ENCODE data around the gene OSBPL2. TPM values are rescaled to one million over a fixed set of nuclear protein-coding genes. Genes with fewer than 3 reads are reported as not detected.

Gene OSBPL2
- total RNA-seq, 1 experiment from 2014 or later, result 36.9 TPM

DNA sequence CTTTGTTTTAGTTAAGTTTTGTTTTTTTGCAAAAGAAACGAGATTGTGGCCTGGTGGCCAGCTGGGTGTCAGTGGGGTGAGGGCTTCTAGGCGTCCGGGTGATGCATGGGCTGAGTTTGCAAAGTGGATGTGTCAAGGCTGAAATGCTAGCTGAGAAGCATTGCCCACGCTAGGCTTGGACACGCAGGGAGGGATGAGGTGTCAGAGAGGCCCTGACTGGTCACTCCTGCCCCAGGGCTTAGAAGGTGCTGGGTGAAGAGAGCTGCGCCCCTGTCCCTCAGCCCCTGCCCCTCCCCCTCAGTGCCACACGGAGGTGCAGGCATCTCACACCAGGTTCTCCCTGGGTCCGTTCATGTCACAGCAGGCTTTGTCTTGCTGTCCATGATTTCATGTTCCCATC is 8.1 kb downstream of the OSBPL2 start:
- Histone ChIP-seq H3K9ac (ENCODE audit: low read length) (no peak overlapping the region), H2AFZ (ENCODE audit: low read depth, low read length, poor library complexity, severe bottlenecking) (no peak overlapping the region), H3K9me2 (ENCODE audit: insufficient read depth) (no peaks in the 10 kb centered on the region), H3K36me3 (ENCODE audit: control insufficient read depth in 1 of 2, insufficient read depth in 2 of 2, low read length in 2 of 2) (no peaks in the 10 kb centered on the region), H3K4me3 (replicated peaks in 1 of 2; ENCODE audit: low read depth in 1 of 2, low read length in 2 of 2) (no peak overlapping the region), H3K27me3 (ENCODE audit: insufficient read depth, low read length) (no peaks in the 10 kb centered on the region), H3K9me3 (ENCODE audit: control insufficient read depth in 1 of 2, insufficient read depth in 1 of 2, low read depth in 1 of 2, low read length in 2 of 2) (no peaks in the 10 kb centered on the region), H3K4me1 (ENCODE audit: control insufficient read depth in 1 of 2, insufficient read depth in 2 of 2, low read length in 2 of 2) (peaks cover 0 to 3% of the 10 kb centered on the region in 2 experiments; a peak in 1 of 4 replicates), H3K4me2 (ENCODE audit: low read length) (no peak overlapping the region), H4K20me1 (ENCODE audit: insufficient read depth) (no peaks in the 10 kb centered on the region), H3K27ac (ENCODE audit: low read depth, low read length) (no peak overlapping the region), H3K79me2 (ENCODE audit: insufficient read depth, low read length) (peaks cover 16% of the 10 kb centered on the region; the same call in 1 of the 2 replicates)
- DNase-seq (ENCODE audit: low read depth, low spot score), result no peak
- POLR2A ChIA-PET, result no interaction called here
- BruUV-seq (replicated peaks), result no TSS peak
- no peak for ATAC-seq
- TF ChIP-seq ZNF274 (IDR thresholded peaks at IDR 0.05; ENCODE audit: low read depth, low read length) (no peak), ZFX (IDR thresholded peaks at IDR 0.05) (no peak), EGR1 (IDR thresholded peaks at IDR 0.05; ENCODE audit: low read depth) (no peak), SIN3A (IDR thresholded peaks at IDR 0.05; ENCODE audit: low read depth) (no peak), POLR2AphosphoS5 (IDR thresholded peaks at IDR 0.05; ENCODE audit: low read depth, low read length) (no peak), TCF7L2 (IDR thresholded peaks at IDR 0.05; ENCODE audit: borderline replicate concordance, extremely low read depth, insufficient read depth, insufficient read length) (no peak), FOSL1 (IDR thresholded peaks at IDR 0.05; ENCODE audit: low read depth) (no peak), CEBPB (IDR thresholded peaks at IDR 0.05; ENCODE audit: low read depth) (no peak), EZH2 (IDR thresholded peaks at IDR 0.05) (no peak), JUND (IDR thresholded peaks at IDR 0.05) (no peak), CBX3 (IDR thresholded peaks at IDR 0.05; ENCODE audit: low read depth) (no peak), ELF1 (IDR thresholded peaks at IDR 0.05; ENCODE audit: borderline replicate concordance, low read depth) (no peak), SRF (IDR thresholded peaks at IDR 0.05; ENCODE audit: low read depth) (no peak)
- TF ChIP-seq, protein P1, sequence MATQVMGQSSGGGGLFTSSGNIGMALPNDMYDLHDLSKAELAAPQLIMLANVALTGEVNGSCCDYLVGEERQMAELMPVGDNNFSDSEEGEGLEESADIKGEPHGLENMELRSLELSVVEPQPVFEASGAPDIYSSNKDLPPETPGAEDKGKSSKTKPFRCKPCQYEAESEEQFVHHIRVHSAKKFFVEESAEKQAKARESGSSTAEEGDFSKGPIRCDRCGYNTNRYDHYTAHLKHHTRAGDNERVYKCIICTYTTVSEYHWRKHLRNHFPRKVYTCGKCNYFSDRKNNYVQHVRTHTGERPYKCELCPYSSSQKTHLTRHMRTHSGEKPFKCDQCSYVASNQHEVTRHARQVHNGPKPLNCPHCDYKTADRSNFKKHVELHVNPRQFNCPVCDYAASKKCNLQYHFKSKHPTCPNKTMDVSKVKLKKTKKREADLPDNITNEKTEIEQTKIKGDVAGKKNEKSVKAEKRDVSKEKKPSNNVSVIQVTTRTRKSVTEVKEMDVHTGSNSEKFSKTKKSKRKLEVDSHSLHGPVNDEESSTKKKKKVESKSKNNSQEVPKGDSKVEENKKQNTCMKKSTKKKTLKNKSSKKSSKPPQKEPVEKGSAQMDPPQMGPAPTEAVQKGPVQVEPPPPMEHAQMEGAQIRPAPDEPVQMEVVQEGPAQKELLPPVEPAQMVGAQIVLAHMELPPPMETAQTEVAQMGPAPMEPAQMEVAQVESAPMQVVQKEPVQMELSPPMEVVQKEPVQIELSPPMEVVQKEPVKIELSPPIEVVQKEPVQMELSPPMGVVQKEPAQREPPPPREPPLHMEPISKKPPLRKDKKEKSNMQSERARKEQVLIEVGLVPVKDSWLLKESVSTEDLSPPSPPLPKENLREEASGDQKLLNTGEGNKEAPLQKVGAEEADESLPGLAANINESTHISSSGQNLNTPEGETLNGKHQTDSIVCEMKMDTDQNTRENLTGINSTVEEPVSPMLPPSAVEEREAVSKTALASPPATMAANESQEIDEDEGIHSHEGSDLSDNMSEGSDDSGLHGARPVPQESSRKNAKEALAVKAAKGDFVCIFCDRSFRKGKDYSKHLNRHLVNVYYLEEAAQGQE (IDR thresholded peaks at IDR 0.05; ENCODE audit: low read depth), result no peak
- TF ChIP-seq, protein P2, sequence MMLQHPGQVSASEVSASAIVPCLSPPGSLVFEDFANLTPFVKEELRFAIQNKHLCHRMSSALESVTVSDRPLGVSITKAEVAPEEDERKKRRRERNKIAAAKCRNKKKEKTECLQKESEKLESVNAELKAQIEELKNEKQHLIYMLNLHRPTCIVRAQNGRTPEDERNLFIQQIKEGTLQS (IDR thresholded peaks at IDR 0.05), result no peak
- TF ChIP-seq, protein P3, sequence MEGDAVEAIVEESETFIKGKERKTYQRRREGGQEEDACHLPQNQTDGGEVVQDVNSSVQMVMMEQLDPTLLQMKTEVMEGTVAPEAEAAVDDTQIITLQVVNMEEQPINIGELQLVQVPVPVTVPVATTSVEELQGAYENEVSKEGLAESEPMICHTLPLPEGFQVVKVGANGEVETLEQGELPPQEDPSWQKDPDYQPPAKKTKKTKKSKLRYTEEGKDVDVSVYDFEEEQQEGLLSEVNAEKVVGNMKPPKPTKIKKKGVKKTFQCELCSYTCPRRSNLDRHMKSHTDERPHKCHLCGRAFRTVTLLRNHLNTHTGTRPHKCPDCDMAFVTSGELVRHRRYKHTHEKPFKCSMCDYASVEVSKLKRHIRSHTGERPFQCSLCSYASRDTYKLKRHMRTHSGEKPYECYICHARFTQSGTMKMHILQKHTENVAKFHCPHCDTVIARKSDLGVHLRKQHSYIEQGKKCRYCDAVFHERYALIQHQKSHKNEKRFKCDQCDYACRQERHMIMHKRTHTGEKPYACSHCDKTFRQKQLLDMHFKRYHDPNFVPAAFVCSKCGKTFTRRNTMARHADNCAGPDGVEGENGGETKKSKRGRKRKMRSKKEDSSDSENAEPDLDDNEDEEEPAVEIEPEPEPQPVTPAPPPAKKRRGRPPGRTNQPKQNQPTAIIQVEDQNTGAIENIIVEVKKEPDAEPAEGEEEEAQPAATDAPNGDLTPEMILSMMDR (IDR thresholded peaks at IDR 0.05 in 2 of 3, conservative IDR thresholded peaks at IDR 0.05 in 1 of 3; ENCODE audit: borderline replicate concordance in 1 of 3, insufficient read depth in 1 of 3, low read depth in 2 of 3, low read length in 2 of 3), result no peak
- TF ChIP-seq, protein P4, sequence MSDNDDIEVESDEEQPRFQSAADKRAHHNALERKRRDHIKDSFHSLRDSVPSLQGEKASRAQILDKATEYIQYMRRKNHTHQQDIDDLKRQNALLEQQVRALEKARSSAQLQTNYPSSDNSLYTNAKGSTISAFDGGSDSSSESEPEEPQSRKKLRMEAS (IDR thresholded peaks at IDR 0.05), result no peak
- CTCF ChIA-PET, result no interaction called here
- RAD21 ChIA-PET (ENCODE audit: low non-redundant PET in 1 of 2, low total read pairs in 2 of 2, uncharacterized antibody in 2 of 2, unreplicated experiment in 2 of 2), result no interaction called here
- intact Hi-C loops (cut with micrococcal nuclease), result no loop called here

Data from HCT116 (cell line).